Smooth muscle cell (in vitro differentiated cells): ENCODE data around the gene NFIA. TPM values are rescaled to one million over a fixed set of nuclear protein-coding genes. Genes with fewer than 3 reads are reported as not detected.

ENCODE experiments used
- DNase-seq: peaks from one replicate; lab custom pipeline; 2025; ENCODE audit not compliant: unreplicated experiment; lab: John Stamatoyannopoulos, UW
- H2AFZ ChIP-seq: fragments of 200-600 bp; sonication (generic); 2 replicates; pipeline ENCODE4 v1.6.0; 2016; ENCODE audit warnings: antibody characterized with exemption, low read depth, mild to moderate bottlenecking
- H3F3A ChIP-seq: fragments of 200-600 bp; sonication (generic); 2 replicates; pipeline ENCODE4 v1.6.0; 2017; ENCODE audit warnings: antibody characterized with exemption, low read depth
- H3K27ac ChIP-seq: fragments of 200-600 bp; sonication (generic); 2 replicates; pipeline ENCODE4 v1.5.1; 2016; ENCODE audit warnings: low read depth, mild to moderate bottlenecking
- H3K27me3 ChIP-seq: fragments of 200-600 bp; sonication (generic); 2 replicates; pipeline ENCODE4 v1.6.1; 2016; ENCODE audit warnings: low read depth, mild to moderate bottlenecking
- H3K36me3 ChIP-seq: fragments of 200-600 bp; sonication (generic); 2 replicates; pipeline ENCODE4 v1.5.1; 2016; ENCODE audit warnings: low read depth
- H3K4me1 ChIP-seq: fragments of 200-600 bp; sonication (generic); 2 replicates; pipeline ENCODE4 v1.5.1; 2016; ENCODE audit warnings: low read depth
- H3K4me2 ChIP-seq: fragments of 200-600 bp; sonication (generic); 2 replicates; pipeline ENCODE4 v1.6.0; 2016; ENCODE audit warnings: mild to moderate bottlenecking
- H3K4me3 ChIP-seq: fragments of 200-600 bp; sonication (generic); 2 replicates; pipeline ENCODE4 v1.5.1; 2016; ENCODE audit warnings: mild to moderate bottlenecking
- H3K79me2 ChIP-seq: fragments of 200-600 bp; sonication (generic); 2 replicates; pipeline ENCODE4 v1.6.0; 2016; ENCODE audit warnings: low read depth, mild to moderate bottlenecking
- H3K9ac ChIP-seq: fragments of 200-600 bp; sonication (generic); 2 replicates; pipeline ENCODE4 v1.6.0; 2016; ENCODE audit warnings: low read depth
- H3K9me3 ChIP-seq: fragments of 200-600 bp; sonication (generic); replicated peaks from 2 replicates; pipeline ENCODE4 v1.5.1; 2016; ENCODE audit warnings: low read depth
- H4K20me1 ChIP-seq: fragments of 200-600 bp; sonication (generic); 2 replicates; pipeline ENCODE4 v1.6.0; 2016; ENCODE audit warnings: low read depth
- WGBS: methylation state at CpG from one replicate; pipeline ENCODE4 v1.1.7; 2016; ENCODE audit warnings: low lambda C conversion rate; 5-methylcytosine and 5-hydroxymethylcytosine counted together
- polyA plus RNA-seq: library from polyadenylated mRNA; unstranded; fragments of >200 nt; fragmentation: Nextera tagmentation; extraction: Ambion mirVana; gene quantifications from 2 replicates; pipeline ENCODE4 v1.2.1, GENCODE V29; 2016
- total RNA-seq: library from RNA; depleted of rRNA; stranded (reverse); fragments of >200 nt; gene quantifications from 2 replicates; pipeline ENCODE4 v1.2.3, GENCODE V29; 2014
- TF ChIP-seq, protein P1 (sequence below): fragments of 200-600 bp; sonication (generic); IDR thresholded peaks from 2 replicates; pipeline ENCODE4 v1.5.1; 2017; ENCODE audit warnings: borderline replicate concordance, mild to moderate bottlenecking, antibody characterized with exemption; ENCODE audit not compliant: insufficient read depth, poor library complexity, severe bottlenecking

The NFIA gene
- total and polyA plus RNA-seq, 2 experiments from 2014 or later = 5.0 to 6.2 TPM

GRCh38 chr1:61085983-61086644 lies 3.8 kb downstream of the NFIA start:
- Histone ChIP-seq H4K20me1 (no peaks in the 10 kb centered on the region), H3K4me1 (peaks cover 5% of the 10 kb centered on the region), H3F3A (peaks cover 7% of the 10 kb centered on the region), H3K4me3 (peak overlapping the region; percentile 85), H3K27ac (no peak overlapping the region), H3K79me2 (peaks cover 30% of the 10 kb centered on the region), H2AFZ (no peak overlapping the region), H3K36me3 (peaks cover 3% of the 10 kb centered on the region), H3K27me3 (peaks cover 4% of the 10 kb centered on the region), H3K4me2 (no peak overlapping the region), H3K9me3 (no peaks in the 10 kb centered on the region), H3K9ac (no peak overlapping the region)
- TF ChIP-seq, protein P1, sequence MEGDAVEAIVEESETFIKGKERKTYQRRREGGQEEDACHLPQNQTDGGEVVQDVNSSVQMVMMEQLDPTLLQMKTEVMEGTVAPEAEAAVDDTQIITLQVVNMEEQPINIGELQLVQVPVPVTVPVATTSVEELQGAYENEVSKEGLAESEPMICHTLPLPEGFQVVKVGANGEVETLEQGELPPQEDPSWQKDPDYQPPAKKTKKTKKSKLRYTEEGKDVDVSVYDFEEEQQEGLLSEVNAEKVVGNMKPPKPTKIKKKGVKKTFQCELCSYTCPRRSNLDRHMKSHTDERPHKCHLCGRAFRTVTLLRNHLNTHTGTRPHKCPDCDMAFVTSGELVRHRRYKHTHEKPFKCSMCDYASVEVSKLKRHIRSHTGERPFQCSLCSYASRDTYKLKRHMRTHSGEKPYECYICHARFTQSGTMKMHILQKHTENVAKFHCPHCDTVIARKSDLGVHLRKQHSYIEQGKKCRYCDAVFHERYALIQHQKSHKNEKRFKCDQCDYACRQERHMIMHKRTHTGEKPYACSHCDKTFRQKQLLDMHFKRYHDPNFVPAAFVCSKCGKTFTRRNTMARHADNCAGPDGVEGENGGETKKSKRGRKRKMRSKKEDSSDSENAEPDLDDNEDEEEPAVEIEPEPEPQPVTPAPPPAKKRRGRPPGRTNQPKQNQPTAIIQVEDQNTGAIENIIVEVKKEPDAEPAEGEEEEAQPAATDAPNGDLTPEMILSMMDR = no peak
- DNase-seq = no peak
- WGBS = 89% methylated on average over 4 of the region's 4 CpGs

DNA sequence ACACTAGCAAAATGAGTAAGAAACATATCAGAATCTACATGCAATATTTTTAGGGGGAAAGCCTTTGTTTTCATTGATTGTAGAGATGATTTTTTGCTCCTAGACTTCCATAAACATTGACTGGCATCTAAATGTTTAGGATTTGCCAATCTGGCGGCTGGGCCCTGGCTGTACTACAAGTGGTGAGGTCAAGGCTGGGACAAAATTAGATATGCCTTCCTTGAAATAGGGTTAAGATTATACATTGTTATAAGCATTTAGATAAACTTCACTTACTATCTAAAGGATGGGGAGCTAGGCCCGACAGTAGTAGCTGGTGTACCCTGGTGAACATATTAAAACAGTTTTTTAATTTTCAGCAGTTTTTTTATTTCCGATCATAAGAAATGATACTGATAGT lies 5.2 kb downstream of the NFIA start:
- H3K4me1 ChIP-seq = no peaks in the 10 kb centered on the region
- TF ChIP-seq, protein P1 = no peak
- no peak overlapping the region for H3K4me3 ChIP-seq
- WGBS = 98% methylated on average over 3 of the region's 3 CpGs
- H2AFZ ChIP-seq = no peak overlapping the region
- H3K27me3 ChIP-seq = peaks cover 4% of the 10 kb centered on the region
- H4K20me1 ChIP-seq = no peaks in the 10 kb centered on the region
- peaks cover 30% of the 10 kb centered on the region for H3K79me2 ChIP-seq
- no peak overlapping the region for H3K9ac ChIP-seq
- H3K36me3 ChIP-seq = peaks cover 3% of the 10 kb centered on the region
- H3F3A ChIP-seq = no peaks in the 10 kb centered on the region
- no peak overlapping the region for H3K27ac ChIP-seq
- DNase-seq = no peak
- no peak overlapping the region for H3K4me2 ChIP-seq
- H3K9me3 ChIP-seq = no peaks in the 10 kb centered on the region

DNA sequence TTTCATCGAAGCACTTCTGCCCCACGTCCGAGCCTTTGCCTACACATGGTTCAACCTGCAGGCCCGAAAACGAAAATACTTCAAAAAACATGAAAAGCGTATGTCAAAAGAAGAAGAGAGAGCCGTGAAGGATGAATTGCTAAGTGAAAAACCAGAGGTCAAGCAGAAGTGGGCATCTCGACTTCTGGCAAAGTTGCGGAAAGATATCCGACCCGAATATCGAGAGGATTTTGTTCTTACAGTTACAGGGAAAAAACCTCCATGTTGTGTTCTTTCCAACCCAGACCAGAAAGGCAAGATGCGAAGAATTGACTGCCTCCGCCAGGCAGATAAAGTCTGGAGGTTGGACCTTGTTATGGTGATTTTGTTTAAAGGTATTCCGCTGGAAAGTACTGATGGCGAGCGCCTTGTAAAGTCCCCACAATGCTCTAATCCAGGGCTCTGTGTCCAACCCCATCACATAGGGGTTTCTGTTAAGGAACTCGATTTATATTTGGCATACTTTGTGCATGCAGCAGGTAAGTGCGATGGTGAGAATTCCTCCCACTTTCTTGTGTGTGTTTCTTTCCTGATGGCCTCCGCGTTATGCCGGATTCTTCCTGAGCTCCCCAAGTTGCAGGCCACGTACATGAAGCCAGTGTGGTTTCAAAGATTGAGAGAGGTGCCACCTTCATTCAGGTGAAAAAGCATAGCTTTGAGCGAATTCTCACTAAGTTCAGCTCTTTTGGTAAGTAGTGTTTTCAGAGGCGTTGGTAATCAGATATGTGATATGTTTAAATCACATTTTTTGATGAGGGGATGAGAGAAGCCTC lies 6.0 kb downstream of the NFIA start:
- Histone ChIP-seq H3K9me3 (no peaks in the 10 kb centered on the region), H3K79me2 (peaks cover 30% of the 10 kb centered on the region), H4K20me1 (peaks cover under 1% of the 10 kb centered on the region), H3K4me1 (peaks cover 5% of the 10 kb centered on the region), H3K4me2 (no peak overlapping the region), H3F3A (no peaks in the 10 kb centered on the region), H3K27ac (no peak overlapping the region), H3K27me3 (peaks cover 4% of the 10 kb centered on the region), H3K9ac (no peak overlapping the region), H3K4me3 (no peak overlapping the region), H2AFZ (no peak overlapping the region), H3K36me3 (peaks cover 3% of the 10 kb centered on the region)
- TF ChIP-seq, protein P1 = no peak
- 94% methylated on average over 25 of the region's 25 CpGs for WGBS
- no peak for DNase-seq

- peaks cover 27% of the 10 kb centered on the region for H3K79me2 ChIP-seq
- 87% methylated on average over 4 of the region's 4 CpGs for WGBS
- no peaks in the 10 kb centered on the region for H3K9me3 ChIP-seq
- H3K9ac ChIP-seq = no peak overlapping the region
- H2AFZ ChIP-seq = no peak overlapping the region
- TF ChIP-seq, protein P1 = no peak
- no peak overlapping the region for H3K4me3 ChIP-seq
- H3K4me2 ChIP-seq = no peak overlapping the region
- no peaks in the 10 kb centered on the region for H3F3A ChIP-seq
- peaks cover 5% of the 10 kb centered on the region for H4K20me1 ChIP-seq
- no peak for DNase-seq
- no peak overlapping the region for H3K27ac ChIP-seq
- H3K4me1 ChIP-seq = peaks cover 13% of the 10 kb centered on the region
- H3K36me3 ChIP-seq = peaks cover 3% of the 10 kb centered on the region
- no peaks in the 10 kb centered on the region for H3K27me3 ChIP-seq
These were observed 7.0 kb downstream of the NFIA start for GRCh38 chr1:61089338-61089737.
